ENCODE measurements around the gene CD24. TPM values are rescaled to one million over a fixed set of nuclear protein-coding genes. Genes with fewer than 3 reads are reported as not detected.

Gene CD24
- total and polyA plus RNA-seq, 10 of the 15 experiments (the other 5 are each of a cell fraction or from before 2014, with no cell fraction given): 0.19 to 21.2 (median 9.0) TPM

DNA sequence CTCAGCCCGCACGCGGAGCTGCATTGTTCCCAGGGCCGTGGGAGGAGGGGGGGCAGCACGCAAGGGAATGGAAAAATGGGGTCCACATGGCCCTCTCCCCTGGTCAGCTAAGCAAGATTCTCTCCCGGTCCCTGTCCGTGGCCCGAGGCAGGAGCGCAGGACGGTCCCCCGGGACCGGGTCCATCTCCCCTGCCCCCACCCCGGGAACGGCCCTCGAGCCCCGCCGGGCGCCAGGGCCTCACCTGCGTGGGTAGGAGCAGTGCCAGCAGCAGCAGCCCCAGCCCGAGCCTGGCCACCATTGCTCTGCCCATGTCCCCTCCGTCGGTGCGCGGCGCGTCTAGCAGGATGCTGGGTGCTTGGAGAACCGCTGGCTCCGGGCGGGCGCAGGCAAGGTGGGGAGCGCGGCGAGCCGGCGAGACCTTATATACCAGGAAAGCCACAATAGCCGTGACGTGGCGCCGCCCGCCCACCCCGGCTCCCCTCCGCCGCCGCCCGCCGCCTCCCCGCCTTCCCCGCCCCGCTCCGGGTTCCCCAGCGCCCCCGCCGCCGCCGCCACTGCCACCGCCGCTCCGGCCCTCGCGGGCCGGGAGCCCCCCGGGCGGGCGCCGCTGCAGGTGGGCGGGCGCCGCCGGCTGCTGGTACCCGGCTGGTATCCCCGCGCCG is at the start of gene CD24 (continued):
- TF ChIP-seq, protein P1, sequence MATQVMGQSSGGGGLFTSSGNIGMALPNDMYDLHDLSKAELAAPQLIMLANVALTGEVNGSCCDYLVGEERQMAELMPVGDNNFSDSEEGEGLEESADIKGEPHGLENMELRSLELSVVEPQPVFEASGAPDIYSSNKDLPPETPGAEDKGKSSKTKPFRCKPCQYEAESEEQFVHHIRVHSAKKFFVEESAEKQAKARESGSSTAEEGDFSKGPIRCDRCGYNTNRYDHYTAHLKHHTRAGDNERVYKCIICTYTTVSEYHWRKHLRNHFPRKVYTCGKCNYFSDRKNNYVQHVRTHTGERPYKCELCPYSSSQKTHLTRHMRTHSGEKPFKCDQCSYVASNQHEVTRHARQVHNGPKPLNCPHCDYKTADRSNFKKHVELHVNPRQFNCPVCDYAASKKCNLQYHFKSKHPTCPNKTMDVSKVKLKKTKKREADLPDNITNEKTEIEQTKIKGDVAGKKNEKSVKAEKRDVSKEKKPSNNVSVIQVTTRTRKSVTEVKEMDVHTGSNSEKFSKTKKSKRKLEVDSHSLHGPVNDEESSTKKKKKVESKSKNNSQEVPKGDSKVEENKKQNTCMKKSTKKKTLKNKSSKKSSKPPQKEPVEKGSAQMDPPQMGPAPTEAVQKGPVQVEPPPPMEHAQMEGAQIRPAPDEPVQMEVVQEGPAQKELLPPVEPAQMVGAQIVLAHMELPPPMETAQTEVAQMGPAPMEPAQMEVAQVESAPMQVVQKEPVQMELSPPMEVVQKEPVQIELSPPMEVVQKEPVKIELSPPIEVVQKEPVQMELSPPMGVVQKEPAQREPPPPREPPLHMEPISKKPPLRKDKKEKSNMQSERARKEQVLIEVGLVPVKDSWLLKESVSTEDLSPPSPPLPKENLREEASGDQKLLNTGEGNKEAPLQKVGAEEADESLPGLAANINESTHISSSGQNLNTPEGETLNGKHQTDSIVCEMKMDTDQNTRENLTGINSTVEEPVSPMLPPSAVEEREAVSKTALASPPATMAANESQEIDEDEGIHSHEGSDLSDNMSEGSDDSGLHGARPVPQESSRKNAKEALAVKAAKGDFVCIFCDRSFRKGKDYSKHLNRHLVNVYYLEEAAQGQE (IDR thresholded peaks at IDR 0.05; ENCODE audit: low read depth, low read length): no peak
- TF ChIP-seq RELA (IDR thresholded peaks at IDR 0.05; ENCODE audit: borderline replicate concordance, partially characterized antibody) (no peak), ZZZ3 (IDR thresholded peaks at IDR 0.05; ENCODE audit: control insufficient read depth, insufficient read length, low read depth) (no peak), BRCA1 (IDR thresholded peaks at IDR 0.05; ENCODE audit: low read depth, low read length) (no peak), POLR2A (IDR thresholded peaks at IDR 0.05; ENCODE audit: low read depth, low read length) (peak; percentile 64), CBFB (IDR thresholded peaks at IDR 0.05; ENCODE audit: low read depth) (no peak), BMI1 (IDR thresholded peaks at IDR 0.05; ENCODE audit: borderline replicate concordance) (no peak), GABPA (IDR thresholded peaks at IDR 0.05; ENCODE audit: low read depth) (no peak), JUNB (IDR thresholded peaks at IDR 0.05) (no peak), SMAD5 (IDR thresholded peaks at IDR 0.05; ENCODE audit: low read depth) (0 out of 2 replicates have a peak, but pooled peaks have one; percentile 35), IRF4 (IDR thresholded peaks at IDR 0.05; ENCODE audit: low read depth, low read length) (no peak), SIN3A (IDR thresholded peaks at IDR 0.05; ENCODE audit: low read depth, low read length) (no peak), DPF2 (IDR thresholded peaks at IDR 0.05) (no peak)
- TF ChIP-seq, protein P2, sequence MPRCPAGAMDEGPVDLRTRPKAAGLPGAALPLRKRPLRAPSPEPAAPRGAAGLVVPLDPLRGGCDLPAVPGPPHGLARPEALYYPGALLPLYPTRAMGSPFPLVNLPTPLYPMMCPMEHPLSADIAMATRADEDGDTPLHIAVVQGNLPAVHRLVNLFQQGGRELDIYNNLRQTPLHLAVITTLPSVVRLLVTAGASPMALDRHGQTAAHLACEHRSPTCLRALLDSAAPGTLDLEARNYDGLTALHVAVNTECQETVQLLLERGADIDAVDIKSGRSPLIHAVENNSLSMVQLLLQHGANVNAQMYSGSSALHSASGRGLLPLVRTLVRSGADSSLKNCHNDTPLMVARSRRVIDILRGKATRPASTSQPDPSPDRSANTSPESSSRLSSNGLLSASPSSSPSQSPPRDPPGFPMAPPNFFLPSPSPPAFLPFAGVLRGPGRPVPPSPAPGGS (IDR thresholded peaks at IDR 0.05; ENCODE audit: borderline replicate concordance, insufficient read depth, low read depth, low read length, poor library complexity, severe bottlenecking): no peak
- TF ChIP-seq, protein P3, sequence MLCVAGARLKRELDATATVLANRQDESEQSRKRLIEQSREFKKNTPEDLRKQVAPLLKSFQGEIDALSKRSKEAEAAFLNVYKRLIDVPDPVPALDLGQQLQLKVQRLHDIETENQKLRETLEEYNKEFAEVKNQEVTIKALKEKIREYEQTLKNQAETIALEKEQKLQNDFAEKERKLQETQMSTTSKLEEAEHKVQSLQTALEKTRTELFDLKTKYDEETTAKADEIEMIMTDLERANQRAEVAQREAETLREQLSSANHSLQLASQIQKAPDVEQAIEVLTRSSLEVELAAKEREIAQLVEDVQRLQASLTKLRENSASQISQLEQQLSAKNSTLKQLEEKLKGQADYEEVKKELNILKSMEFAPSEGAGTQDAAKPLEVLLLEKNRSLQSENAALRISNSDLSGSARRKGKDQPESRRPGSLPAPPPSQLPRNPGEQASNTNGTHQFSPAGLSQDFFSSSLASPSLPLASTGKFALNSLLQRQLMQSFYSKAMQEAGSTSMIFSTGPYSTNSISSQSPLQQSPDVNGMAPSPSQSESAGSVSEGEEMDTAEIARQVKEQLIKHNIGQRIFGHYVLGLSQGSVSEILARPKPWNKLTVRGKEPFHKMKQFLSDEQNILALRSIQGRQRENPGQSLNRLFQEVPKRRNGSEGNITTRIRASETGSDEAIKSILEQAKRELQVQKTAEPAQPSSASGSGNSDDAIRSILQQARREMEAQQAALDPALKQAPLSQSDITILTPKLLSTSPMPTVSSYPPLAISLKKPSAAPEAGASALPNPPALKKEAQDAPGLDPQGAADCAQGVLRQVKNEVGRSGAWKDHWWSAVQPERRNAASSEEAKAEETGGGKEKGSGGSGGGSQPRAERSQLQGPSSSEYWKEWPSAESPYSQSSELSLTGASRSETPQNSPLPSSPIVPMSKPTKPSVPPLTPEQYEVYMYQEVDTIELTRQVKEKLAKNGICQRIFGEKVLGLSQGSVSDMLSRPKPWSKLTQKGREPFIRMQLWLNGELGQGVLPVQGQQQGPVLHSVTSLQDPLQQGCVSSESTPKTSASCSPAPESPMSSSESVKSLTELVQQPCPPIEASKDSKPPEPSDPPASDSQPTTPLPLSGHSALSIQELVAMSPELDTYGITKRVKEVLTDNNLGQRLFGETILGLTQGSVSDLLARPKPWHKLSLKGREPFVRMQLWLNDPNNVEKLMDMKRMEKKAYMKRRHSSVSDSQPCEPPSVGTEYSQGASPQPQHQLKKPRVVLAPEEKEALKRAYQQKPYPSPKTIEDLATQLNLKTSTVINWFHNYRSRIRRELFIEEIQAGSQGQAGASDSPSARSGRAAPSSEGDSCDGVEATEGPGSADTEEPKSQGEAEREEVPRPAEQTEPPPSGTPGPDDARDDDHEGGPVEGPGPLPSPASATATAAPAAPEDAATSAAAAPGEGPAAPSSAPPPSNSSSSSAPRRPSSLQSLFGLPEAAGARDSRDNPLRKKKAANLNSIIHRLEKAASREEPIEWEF (IDR thresholded peaks at IDR 0.05; ENCODE audit: insufficient replicate concordance, low read depth, low read length): no peak
- TF ChIP-seq, protein P4, sequence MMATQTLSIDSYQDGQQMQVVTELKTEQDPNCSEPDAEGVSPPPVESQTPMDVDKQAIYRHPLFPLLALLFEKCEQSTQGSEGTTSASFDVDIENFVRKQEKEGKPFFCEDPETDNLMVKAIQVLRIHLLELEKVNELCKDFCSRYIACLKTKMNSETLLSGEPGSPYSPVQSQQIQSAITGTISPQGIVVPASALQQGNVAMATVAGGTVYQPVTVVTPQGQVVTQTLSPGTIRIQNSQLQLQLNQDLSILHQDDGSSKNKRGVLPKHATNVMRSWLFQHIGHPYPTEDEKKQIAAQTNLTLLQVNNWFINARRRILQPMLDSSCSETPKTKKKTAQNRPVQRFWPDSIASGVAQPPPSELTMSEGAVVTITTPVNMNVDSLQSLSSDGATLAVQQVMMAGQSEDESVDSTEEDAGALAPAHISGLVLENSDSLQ (IDR thresholded peaks at IDR 0.05): no peak
